Measurements from ENCODE around the gene PRH1.

- TF ChIP-seq POLR2A (IDR thresholded peaks at IDR 0.05): no peak
- no peak for TF ChIP-seq CTCF (IDR thresholded peaks at IDR 0.05)
- no peak for TF ChIP-seq POLR2AphosphoS5 (IDR thresholded peaks at IDR 0.05)
These were observed 20.6 kb upstream of the PRH1 start for GRCh38 chr12:10904686-10905085.

Measured in prostate gland (tissue), 2 donors.